Transverse colon (tissue), 4 donors: Measurements from ENCODE around the gene C3orf20. TPM values are rescaled to one million over a fixed set of nuclear protein-coding genes. Genes with fewer than 3 reads are reported as not detected.

ENCODE experiments used
- DNase-seq: peaks from one replicate; pipeline ENCODE4 v3.0.0-alpha.2; 2019
- H3K27ac ChIP-seq, 4 donors: fragments of 200-600 bp; sonication (generic); 2 replicates each; pipeline ENCODE4 v1.5.1; 2016 to 2018; ENCODE audit warnings: inconsistent platforms in 4 of 4
- H3K27me3 ChIP-seq: fragments of 200-600 bp; sonication (generic); 2 replicates; pipeline ENCODE4 v1.5.1; 2017; ENCODE audit warnings: inconsistent platforms
- H3K36me3 ChIP-seq, 4 donors: fragments of 200-600 bp; sonication (generic); 2 replicates each; pipeline ENCODE4 v1.5.1; 2017 to 2019; ENCODE audit warnings: inconsistent platforms in 4 of 4
- H3K4me1 ChIP-seq, 4 donors: fragments of 200-600 bp; sonication (generic); 2 replicates each; pipeline ENCODE4 v1.5.1; 2017 to 2020; ENCODE audit warnings: inconsistent platforms in 4 of 4
- H3K4me3 ChIP-seq, 4 donors: fragments of 200-600 bp; sonication (generic); 1 replicate in 1 of 4; 2 replicates in 3 of 4; pipeline versions ENCODE4 v1.5.1 to v1.6.1; 2017 to 2019; ENCODE audit warnings: inconsistent platforms in 4 of 4
- H3K9me3 ChIP-seq, 2 donors: fragments of 200-600 bp; sonication (generic); 2 replicates each; pipeline ENCODE4 v1.5.1; 2017 to 2019; ENCODE audit warnings: inconsistent platforms in 2 of 2
- CTCF ChIP-seq, 5 experiments: fragments of 200-600 bp in 3 of 5; fragments of 450-650 bp in 2 of 5; sonication (generic) in 3 of 5; IDR thresholded peaks; 1 replicate in 2 of 5; 2 replicates in 3 of 5; pipeline ENCODE4 v1.5.1; 2016 to 2017; ENCODE audit warnings: antibody characterized with exemption in 5 of 5, inconsistent platforms in 3 of 5, mild to moderate bottlenecking in 2 of 5, moderate library complexity in 1 of 5
- EP300 ChIP-seq: sonication (generic); formaldehyde crosslinking; IDR thresholded peaks from one replicate; pipeline ENCODE4 v1.6.1; 2017; ENCODE audit warnings: antibody characterized with exemption, low read depth
- POLR2A ChIP-seq: fragments of 450-650 bp; IDR thresholded peaks from one replicate; pipeline ENCODE4 v1.6.1; 2016; ENCODE audit warnings: antibody characterized with exemption, mild to moderate bottlenecking, moderate library complexity
- POLR2AphosphoS5 ChIP-seq, 3 donors: sonication (generic); formaldehyde crosslinking; IDR thresholded peaks; one replicate each; pipeline ENCODE4 v1.6.1; 2016; ENCODE audit warnings: antibody characterized with exemption in 3 of 3
- WGBS, 2 donors: methylation state at CpG; one replicate each; pipeline ENCODE4 v1.1.5; 2018; ENCODE audit warnings: low coverage in 1 of 2; 5-methylcytosine and 5-hydroxymethylcytosine counted together
- in situ Hi-C, 4 donors: fragments of 200-750 bp; cut with MboI; loops; one replicate each; pipeline versions ENCODE4 v1.15.0 to v1.15.1; 2017; ENCODE audit warnings: low sequenced_read_pairs in 3 of 4, low pct_ligation_motif_present in 1 of 4, low pct_unique_long_range_greater_than_20kb in 1 of 4
- intact Hi-C: fragments of 100-400 bp; cut with DNase I; formaldehyde crosslinking; loops from one replicate; pipeline ENCODE4 v1.15.1; 2023; ENCODE audit warnings: low total_unique reads
- total RNA-seq, 4 donors: library from RNA; depleted of rRNA; stranded (reverse); fragments of >200 nt; gene quantifications; one replicate each; pipeline ENCODE4 v1.1.0, GENCODE V29; 2016

C3orf20 gene
- total RNA-seq, 4 donors from 2014 or later: not detected

GRCh38 chr3:14762701-14763100 lies 87.8 kb downstream of the C3orf20 start:
- no peak overlapping the region for H3K4me3 ChIP-seq
- intact Hi-C loops: no loop called here
- whole genome bisulfite sequencing, 2 donors: 97% methylated on average over 3 of the region's 3 CpGs; no CpG with 5 or more reads in 1 of the 2 donors
- TF ChIP-seq POLR2AphosphoS5 (IDR thresholded peaks at IDR 0.05) (no peak), EP300 (no peak), CTCF (IDR thresholded peaks at IDR 0.05) (no peak)
- in situ Hi-C loops: no loop called here
- H3K36me3 ChIP-seq: no peaks in the 10 kb centered on the region
- no peaks in the 10 kb centered on the region for H3K9me3 ChIP-seq
- no peak overlapping the region for H3K27ac ChIP-seq
- DNase-seq: no peak
- no peaks in the 10 kb centered on the region for H3K27me3 ChIP-seq
- H3K4me1 ChIP-seq: no peaks in the 10 kb centered on the region

GRCh38 chr3:14764331-14765059 lies 89.6 kb downstream of the C3orf20 start:
- intact Hi-C loops (no loop called here), in situ Hi-C loops (no loop called here)
- 83 to 97% methylated on average over 3 to 8 of the region's 8 CpGs for WGBS, 2 donors
- no peak overlapping the region for H3K4me3 ChIP-seq
- DNase-seq: no peak
- H3K27me3 ChIP-seq: no peaks in the 10 kb centered on the region
- no peak overlapping the region for H3K27ac ChIP-seq
- TF ChIP-seq POLR2A (no peak), POLR2AphosphoS5 (IDR thresholded peaks at IDR 0.05) (no peak), CTCF (IDR thresholded peaks at IDR 0.05) (no peak), EP300 (no peak)
- no peaks in the 10 kb centered on the region for H3K36me3 ChIP-seq
- no peaks in the 10 kb centered on the region for H3K9me3 ChIP-seq
- no peaks in the 10 kb centered on the region for H3K4me1 ChIP-seq

GRCh38 chr3:14765060-14765400 lies 90.1 kb downstream of the C3orf20 start:
- 88 to 91% methylated on average over 2 to 3 of the region's 3 CpGs for WGBS, 2 donors
- DNase-seq: no peak

More at GRCh38 chr3:14765060-14765400, 90.1 kb downstream of the C3orf20 start:
- Histone ChIP-seq H3K27ac (no peak overlapping the region), H3K27me3 (no peaks in the 10 kb centered on the region), H3K4me1 (no peaks in the 10 kb centered on the region), H3K9me3 (no peaks in the 10 kb centered on the region), H3K4me3 (no peak overlapping the region), H3K36me3 (no peaks in the 10 kb centered on the region)
- in situ Hi-C loops (no loop called here), intact Hi-C loops (no loop called here)
- TF ChIP-seq CTCF (IDR thresholded peaks at IDR 0.05) (no peak), EP300 (no peak), POLR2A (no peak), POLR2AphosphoS5 (IDR thresholded peaks at IDR 0.05) (no peak)
